Adrenal gland (tissue), 12 donors: ENCODE measurements around the gene OIP5. TPM values are rescaled to one million over a fixed set of nuclear protein-coding genes. Genes with fewer than 3 reads are reported as not detected.
"Not testable (repeated sequence)": the region's sequence is repeated elsewhere in the genome, so short reads cannot be mapped to it uniquely, and the experiment has no call there.

ENCODE experiments used
- DNase-seq, 7 donors: peaks; one replicate each; pipeline ENCODE4 v3.0.0-alpha.2; 2019 to 2020
- H3K27ac ChIP-seq, 5 donors: fragments of 200-600 bp; sonication (generic) in 4 of 5; 1 replicate in 3 of 5; 2 replicates in 2 of 5; pipeline versions ENCODE4 v1.5.1 to v1.8.0; 2016 to 2020; ENCODE audit warnings: mild to moderate bottlenecking in 1 of 5
- H3K27me3 ChIP-seq: fragments of 200-600 bp; 2 replicates; pipeline ENCODE4 v1.8.0; 2021
- H3K36me3 ChIP-seq, 2 donors: fragments of 200-600 bp; replicated peaks in 1 of 2; 1 replicate in 1 of 2; 2 replicates in 1 of 2; pipeline versions ENCODE4 v1.5.1 to v1.8.0; 2018 to 2022
- H3K4me1 ChIP-seq, 2 donors: fragments of 200-600 bp; replicated peaks in 1 of 2; 1 replicate in 1 of 2; 2 replicates in 1 of 2; pipeline versions ENCODE4 v1.5.1 to v1.8.0; 2018 to 2021
- H3K4me3 ChIP-seq, 4 donors: fragments of 200-600 bp; sonication (generic) in 3 of 4; one replicate each; pipeline ENCODE4 v1.5.1; 2016 to 2018
- H3K9me3 ChIP-seq, 3 donors: fragments of 200-600 bp; sonication (generic) in 1 of 3; replicated peaks in 1 of 3; 1 replicate in 2 of 3; 2 replicates in 1 of 3; pipeline versions ENCODE4 v1.5.1 to v1.8.0; 2016 to 2021
- POLR2A ChIP-seq, 2 donors: fragments of 450-650 bp; IDR thresholded peaks; one replicate each; pipeline ENCODE4 v1.6.1; 2017; ENCODE audit warnings: antibody characterized with exemption in 2 of 2, mild to moderate bottlenecking in 2 of 2, moderate library complexity in 1 of 2
- WGBS, 4 donors: extraction: QIAGEN DNeasy Blood & Tissue Kit in 2 of 4; methylation state at CpG; one replicate each; pipeline versions ENCODE4 v1.1.5 to v1.1.7; 2013 to 2017; 5-methylcytosine and 5-hydroxymethylcytosine counted together
- intact Hi-C, 2 donors: fragments of 100-400 bp; cut with DNase I; formaldehyde crosslinking; loops; one replicate each; pipeline versions ENCODE4 v1.14.1 to v1.15.0; 2022 to 2023
- polyA plus RNA-seq, 3 donors: library from polyadenylated mRNA; stranded (reverse); fragments of 200-250 nt in 2 of 3; fragments of 350-450 nt in 1 of 3; fragmentation: Illumina TruSeq in 1 of 3; extraction: RNeasy Lipid Tissue Mini Kit (QIAGEN cat#74804) in 1 of 3; gene quantifications; one replicate each; pipeline ENCODE4 v1.2.3, GENCODE V29; 2013 to 2014
- total RNA-seq, 9 donors: library from RNA; depleted of rRNA in 4 of 9; stranded (reverse); fragments of >200 nt in 4 of 9; fragments of 120-200 nt in 1 of 9; fragmentation: NEBNext Ultra II Directional in 1 of 9; extraction: Animal tissue kit (Norgen Biotek cat#: 25700) in 1 of 9; gene quantifications; one replicate each; pipeline versions ENCODE4 v1.1.0 to v1.2.4, GENCODE V29; 2013 to 2023
- TF ChIP-seq, protein P1 (sequence below), 6 experiments: fragments of 450-650 bp in 4 of 6; fragments of 200-600 bp in 2 of 6; sonication (generic) in 1 of 6; IDR thresholded peaks; 1 replicate in 5 of 6; 2 replicates in 1 of 6; pipeline versions ENCODE4 v1.5.1 to v1.8.0; 2016 to 2021; ENCODE audit warnings: antibody characterized with exemption in 6 of 6, mild to moderate bottlenecking in 2 of 6, moderate library complexity in 1 of 6
- donor health status: healthy with polysubstance abuse.
- donor health status: Bipolar disorder and iron deficiency.
- donor health status: DM: yes; HTN: yes; CAD: no.
- donor health status: DM: no; HTN: no; CAD: no.
- donor health status: DM: no; HTN: no; CAD: no.
- donor health status: DM: yes; HTN: yes; CAD: no.

Gene OIP5
- total and polyA plus RNA-seq, 12 donors: 0.28 to 8.2 (median 2.2) TPM

DNA sequence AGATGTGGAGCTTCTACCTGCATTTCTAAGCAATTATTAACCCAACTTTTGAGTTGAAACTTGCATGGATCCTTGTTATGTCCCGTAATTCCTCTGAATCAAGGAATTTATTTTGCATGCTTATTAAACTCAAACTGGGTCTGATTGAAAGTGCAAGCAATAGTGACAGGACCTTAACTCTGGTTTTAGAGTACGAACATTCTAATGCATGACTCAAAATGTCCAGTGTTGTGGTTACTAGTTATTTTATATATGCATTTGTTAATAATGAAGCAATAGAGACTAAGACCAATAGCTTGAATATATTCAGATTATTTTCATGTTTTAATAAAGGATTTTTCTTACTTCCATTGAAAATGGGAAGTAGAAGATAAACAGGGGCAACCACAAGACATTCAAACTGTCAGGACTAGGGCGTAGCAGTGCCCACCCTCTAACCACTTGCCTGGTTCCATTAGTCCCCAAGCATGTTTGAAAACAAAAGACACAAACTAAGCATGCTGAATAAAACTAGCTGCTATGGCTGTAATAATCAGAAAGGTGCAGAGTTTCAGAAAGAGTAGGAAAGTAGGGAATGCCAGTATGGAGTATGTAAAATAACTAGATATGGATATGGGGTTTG, 28.1 kb downstream of the OIP5 start:
- TF ChIP-seq, protein P1, sequence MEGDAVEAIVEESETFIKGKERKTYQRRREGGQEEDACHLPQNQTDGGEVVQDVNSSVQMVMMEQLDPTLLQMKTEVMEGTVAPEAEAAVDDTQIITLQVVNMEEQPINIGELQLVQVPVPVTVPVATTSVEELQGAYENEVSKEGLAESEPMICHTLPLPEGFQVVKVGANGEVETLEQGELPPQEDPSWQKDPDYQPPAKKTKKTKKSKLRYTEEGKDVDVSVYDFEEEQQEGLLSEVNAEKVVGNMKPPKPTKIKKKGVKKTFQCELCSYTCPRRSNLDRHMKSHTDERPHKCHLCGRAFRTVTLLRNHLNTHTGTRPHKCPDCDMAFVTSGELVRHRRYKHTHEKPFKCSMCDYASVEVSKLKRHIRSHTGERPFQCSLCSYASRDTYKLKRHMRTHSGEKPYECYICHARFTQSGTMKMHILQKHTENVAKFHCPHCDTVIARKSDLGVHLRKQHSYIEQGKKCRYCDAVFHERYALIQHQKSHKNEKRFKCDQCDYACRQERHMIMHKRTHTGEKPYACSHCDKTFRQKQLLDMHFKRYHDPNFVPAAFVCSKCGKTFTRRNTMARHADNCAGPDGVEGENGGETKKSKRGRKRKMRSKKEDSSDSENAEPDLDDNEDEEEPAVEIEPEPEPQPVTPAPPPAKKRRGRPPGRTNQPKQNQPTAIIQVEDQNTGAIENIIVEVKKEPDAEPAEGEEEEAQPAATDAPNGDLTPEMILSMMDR (IDR thresholded peaks at IDR 0.05): no peak
- no peak for TF ChIP-seq POLR2A (IDR thresholded peaks at IDR 0.05)
- no peak overlapping the region for H3K27ac ChIP-seq
- WGBS, 4 donors: 85 to 96% (median 89%) methylated on average over 3 of the region's 3 CpGs

DNA sequence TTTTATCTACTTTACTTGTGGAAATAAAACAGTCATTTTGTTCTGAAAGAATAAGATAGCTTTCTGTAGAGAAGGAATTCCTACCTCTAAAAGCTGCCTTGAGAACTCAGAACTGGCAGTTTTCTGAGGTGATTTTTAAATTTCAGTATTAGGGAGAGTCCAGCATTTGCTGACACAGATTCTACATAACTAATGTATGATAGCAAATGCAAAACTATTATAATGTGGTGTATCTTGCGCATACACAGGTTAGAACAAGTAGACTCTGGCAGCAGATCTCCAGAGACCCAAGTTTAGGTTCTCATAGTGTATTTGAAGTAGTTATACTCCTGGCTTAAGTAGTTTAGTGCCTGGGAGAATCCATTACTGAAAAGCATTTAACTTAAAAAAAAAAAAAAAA, 30.8 kb downstream of the OIP5 start:
- Histone ChIP-seq H3K27me3 (no peaks in the 10 kb centered on the region), H3K9me3 (no peaks in the 10 kb centered on the region), H3K4me3 (no peak overlapping the region), H3K4me1 (no peaks in the 10 kb centered on the region), H3K27ac (no peak overlapping the region), H3K36me3 (peaks cover 0 to 29% of the 10 kb centered on the region in 2 donors)
- intact Hi-C loops: no loop called here
- no peak for TF ChIP-seq POLR2A (IDR thresholded peaks at IDR 0.05)
- TF ChIP-seq, protein P1 (IDR thresholded peaks at IDR 0.05): no peak
- 92 to 100% (median 99%) methylated on average over 1 of the region's 1 CpG for WGBS, 4 donors
- no peak for DNase-seq

More for the DNA sequence above, 28.1 kb downstream of the OIP5 start:
- Histone ChIP-seq H3K4me3 (no peak overlapping the region), H3K9me3 (no peaks in the 10 kb centered on the region), H3K27me3 (no peaks in the 10 kb centered on the region), H3K4me1 (no peaks in the 10 kb centered on the region), H3K36me3 (peaks cover 0 to 8% of the 10 kb centered on the region in 2 donors)
- intact Hi-C loops: no loop called here
- DNase-seq: no peak

DNA sequence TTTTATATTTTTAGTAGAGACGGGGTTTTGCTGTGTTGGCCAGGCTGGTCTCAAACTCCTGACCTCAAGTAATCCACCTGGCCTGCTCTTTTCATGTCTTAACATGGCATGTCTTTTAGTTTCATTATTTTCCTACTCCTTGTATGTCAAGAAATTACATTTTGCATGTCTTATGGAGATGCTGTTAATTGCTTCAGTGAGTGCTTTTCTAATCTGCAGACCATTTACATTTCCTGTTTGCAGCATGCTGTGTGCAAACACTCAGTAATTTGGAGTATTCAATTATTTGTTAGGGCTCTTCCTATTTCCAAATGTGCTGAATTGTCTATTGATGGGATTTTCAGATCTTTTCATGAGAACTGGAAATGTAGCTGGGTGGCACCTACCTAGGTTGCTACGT, 31.3 kb downstream of the OIP5 start:
- peaks cover 0 to 29% of the 10 kb centered on the region in 2 donors for H3K36me3 ChIP-seq

DNA sequence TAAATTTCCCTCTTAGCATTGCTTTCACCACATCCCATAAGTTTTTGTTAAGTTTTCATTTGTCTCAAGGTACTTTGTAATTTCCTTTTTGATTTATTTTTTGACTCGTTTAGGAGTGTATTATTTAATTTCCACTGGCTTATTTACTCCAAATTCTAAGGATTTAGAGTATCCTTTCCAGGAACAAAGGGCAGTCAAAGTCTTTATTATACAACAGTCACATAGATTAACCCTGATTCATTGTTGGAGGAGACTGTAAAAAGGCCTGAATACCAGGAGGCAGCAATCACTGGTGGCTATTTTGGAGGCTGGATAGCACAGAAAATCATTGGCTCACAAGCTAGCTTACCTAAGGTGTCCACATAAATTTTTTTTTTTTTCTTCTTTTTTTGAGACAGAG, 39.9 kb downstream of the OIP5 start:
- intact Hi-C loops: no loop called here
- peaks cover 0 to 30% of the 10 kb centered on the region in 2 donors for H3K36me3 ChIP-seq
- WGBS, 4 donors: 40 to 60% (median 42%) methylated on average over 1 of the region's 1 CpG
- H3K27me3 ChIP-seq: no peaks in the 10 kb centered on the region
- DNase-seq: no peak
- H3K9me3 ChIP-seq: no peaks in the 10 kb centered on the region
- no peak overlapping the region for H3K4me3 ChIP-seq
- no peak for TF ChIP-seq POLR2A (IDR thresholded peaks at IDR 0.05)
- TF ChIP-seq, protein P1 (IDR thresholded peaks at IDR 0.05): no peak
- H3K4me1 ChIP-seq: peaks cover 12 to 19% of the 10 kb centered on the region in 2 donors
- no peak overlapping the region for H3K27ac ChIP-seq

More for the DNA sequence above, 31.3 kb downstream of the OIP5 start:
- H3K27me3 ChIP-seq, H3K27ac ChIP-seq, DNase-seq, H3K9me3 ChIP-seq, H3K4me3 ChIP-seq, intact Hi-C loops, H3K4me1 ChIP-seq: not testable (repeated sequence)
- WGBS, 4 donors: 95 to 100% (median 97%) methylated on average over 2 of the region's 2 CpGs

DNA sequence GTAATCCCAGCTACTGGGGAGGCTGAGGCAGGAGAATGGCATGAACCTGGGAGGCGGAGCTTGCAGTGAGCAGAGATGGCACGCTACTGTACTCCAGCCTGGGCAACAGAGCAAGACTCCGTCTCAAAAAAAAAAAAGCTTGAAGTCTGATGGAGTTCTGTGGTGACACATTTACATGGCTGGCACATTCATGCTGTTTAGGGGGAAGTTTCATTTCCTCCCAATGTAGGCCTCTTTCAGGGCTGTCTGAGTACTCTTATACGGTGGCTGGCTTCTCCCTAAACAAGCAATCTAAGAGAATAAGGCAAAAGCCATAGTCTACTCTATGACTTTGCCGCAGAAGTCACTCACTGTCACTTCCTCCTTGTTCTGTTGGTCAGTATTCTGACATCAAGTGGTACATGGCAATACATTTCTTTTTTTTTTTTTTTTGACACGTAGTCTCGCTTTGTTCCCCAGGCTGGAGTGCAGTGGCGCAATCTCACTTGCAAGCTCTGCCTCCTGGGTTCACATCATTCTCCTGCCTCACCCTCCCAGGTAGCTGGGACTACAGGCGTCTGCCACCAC, 41.2 kb downstream of the OIP5 start:
- no peak overlapping the region for H3K4me3 ChIP-seq
- WGBS, 4 donors: 74 to 93% (median 86%) methylated on average over 9 of the region's 9 CpGs
- H3K27ac ChIP-seq: peak overlapping the region in 1 of 5 donors; percentile 41
- peaks cover 0 to 41% of the 10 kb centered on the region in 2 donors for H3K36me3 ChIP-seq
- peaks cover 25 to 33% of the 10 kb centered on the region in 2 donors for H3K4me1 ChIP-seq
- intact Hi-C loops: no loop called here
- H3K9me3 ChIP-seq: no peaks in the 10 kb centered on the region
- peak in 1 of 7 donors; percentile 18 for DNase-seq
- no peak for TF ChIP-seq POLR2A (IDR thresholded peaks at IDR 0.05)
- TF ChIP-seq, protein P1 (IDR thresholded peaks at IDR 0.05): no peak
- H3K27me3 ChIP-seq: no peaks in the 10 kb centered on the region
